LNCaP clone FGC (cell line): ENCODE data around the gene TPGS2.

Experiments used
- DNase-seq: peaks from one replicate; pipeline ENCODE4 v3.0.0-alpha.2; 2011; ENCODE audit warnings: low read depth
- H3K4me3 ChIP-seq: 2 replicates; pipeline ENCODE4 v1.5.1; 2011; ENCODE audit warnings: mild to moderate bottlenecking, low read depth, low read length, control low read depth
- TF ChIP-seq, protein P1 (sequence below): IDR thresholded peaks from 2 replicates; pipeline ENCODE4 v1.5.1; 2012; ENCODE audit warnings: mild to moderate bottlenecking; ENCODE audit not compliant: control insufficient read depth, insufficient read depth; ENCODE audit errors: extremely low read depth

Gene TPGS2

GRCh38 chr18:36761186-36761698, 67.6 kb downstream of the TPGS2 start:
- H3K4me3 ChIP-seq: no peak overlapping the region
- DNase-seq: no peak
- TF ChIP-seq, protein P1, sequence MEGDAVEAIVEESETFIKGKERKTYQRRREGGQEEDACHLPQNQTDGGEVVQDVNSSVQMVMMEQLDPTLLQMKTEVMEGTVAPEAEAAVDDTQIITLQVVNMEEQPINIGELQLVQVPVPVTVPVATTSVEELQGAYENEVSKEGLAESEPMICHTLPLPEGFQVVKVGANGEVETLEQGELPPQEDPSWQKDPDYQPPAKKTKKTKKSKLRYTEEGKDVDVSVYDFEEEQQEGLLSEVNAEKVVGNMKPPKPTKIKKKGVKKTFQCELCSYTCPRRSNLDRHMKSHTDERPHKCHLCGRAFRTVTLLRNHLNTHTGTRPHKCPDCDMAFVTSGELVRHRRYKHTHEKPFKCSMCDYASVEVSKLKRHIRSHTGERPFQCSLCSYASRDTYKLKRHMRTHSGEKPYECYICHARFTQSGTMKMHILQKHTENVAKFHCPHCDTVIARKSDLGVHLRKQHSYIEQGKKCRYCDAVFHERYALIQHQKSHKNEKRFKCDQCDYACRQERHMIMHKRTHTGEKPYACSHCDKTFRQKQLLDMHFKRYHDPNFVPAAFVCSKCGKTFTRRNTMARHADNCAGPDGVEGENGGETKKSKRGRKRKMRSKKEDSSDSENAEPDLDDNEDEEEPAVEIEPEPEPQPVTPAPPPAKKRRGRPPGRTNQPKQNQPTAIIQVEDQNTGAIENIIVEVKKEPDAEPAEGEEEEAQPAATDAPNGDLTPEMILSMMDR: no peak

GRCh38 chr18:36760598-36760997, 68.2 kb downstream of the TPGS2 start:
- TF ChIP-seq, protein P1: no peak
- no peak overlapping the region for H3K4me3 ChIP-seq
- DNase-seq: no peak

- H3K4me3 ChIP-seq: no peak overlapping the region
- TF ChIP-seq, protein P1: no peak
- DNase-seq: no peak
Measured at GRCh38 chr18:36759167-36759776, 69.5 kb downstream of the TPGS2 start.

- TF ChIP-seq, protein P1: no peak
- no peak overlapping the region for H3K4me3 ChIP-seq
- no peak for DNase-seq
Measured at GRCh38 chr18:36758623-36759022, 70.2 kb downstream of the TPGS2 start.

DNA sequence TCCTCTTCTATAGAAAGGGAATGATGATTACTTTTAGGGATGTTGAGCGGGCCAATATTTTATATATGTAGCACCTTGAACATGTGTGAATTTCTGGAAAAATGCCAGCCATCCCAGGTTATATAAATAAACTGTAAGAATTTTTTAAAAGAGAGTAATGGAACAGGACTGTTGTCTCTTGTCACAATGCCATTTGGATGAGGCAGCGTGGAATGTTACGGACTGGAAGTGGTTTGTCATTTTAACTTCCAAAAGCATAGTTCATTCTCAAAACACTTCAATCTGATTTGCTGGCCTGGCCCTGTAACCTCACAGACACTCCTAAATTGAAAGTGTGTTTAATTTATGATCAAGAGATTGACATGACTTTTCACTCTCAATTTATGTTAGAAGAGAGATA, 70.8 kb downstream of the TPGS2 start:
- no peak for DNase-seq
- TF ChIP-seq, protein P1: no peak
- no peak overlapping the region for H3K4me3 ChIP-seq

DNA sequence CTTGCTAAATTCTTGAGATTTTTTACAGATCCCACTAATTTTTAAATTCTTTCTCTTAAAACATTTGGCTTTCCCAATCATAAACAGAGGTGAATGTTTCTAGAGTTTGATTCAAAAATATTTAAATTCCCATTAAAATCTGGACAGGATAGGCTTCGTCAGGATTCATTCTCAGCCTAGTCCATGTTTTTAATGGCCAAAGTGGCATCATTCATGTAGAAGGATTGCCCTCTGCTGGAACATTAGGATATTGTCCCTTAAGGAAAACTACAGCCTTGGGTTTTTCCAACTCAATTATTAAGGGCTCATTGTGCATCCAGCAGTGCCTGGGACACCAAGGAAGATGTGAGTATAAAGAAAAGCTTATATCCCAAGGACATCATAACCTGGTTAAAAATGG, 71.7 kb downstream of the TPGS2 start:
- DNase-seq: peak; percentile 39

More for the DNA sequence above, 71.7 kb downstream of the TPGS2 start:
- no peak overlapping the region for H3K4me3 ChIP-seq
- TF ChIP-seq, protein P1: peak; percentile 73
